IPS-11a (cell line): Measurements from ENCODE around the gene SURF2.
A peak's percentile ranks its signal among the peaks of the same experiment; 100 is the strongest.
"Not testable (repeated sequence)": the region's sequence is repeated elsewhere in the genome, so short reads cannot be mapped to it uniquely, and the experiment has no call there.

Experiments used
- H3K4me3 ChIP-seq: one replicate; pipeline ENCODE4 v1.5.1; 2013; ENCODE audit warnings: low read depth, low read length, control low read depth

Gene SURF2

GRCh38 chr9:133356391-133357091 is at the start of gene SURF2, which contains the start of gene SURF1:
SURF2 (plus strand) TSS chr9:133356550; CDS start chr9:133356593, 43 bp downstream.
SURF1 (minus strand) TSS chr9:133356487; CDS start chr9:133356453, 34 bp downstream.
- H3K4me3 ChIP-seq: peak within 1 kb of the TSS; percentile 91

GRCh38 chr9:133307301-133307700 is 49.0 kb upstream of the SURF2 start:
- H3K4me3 ChIP-seq: no peak overlapping the region

- H3K4me3 ChIP-seq: no peak overlapping the region
These were observed 46.7 kb upstream of the SURF2 start for GRCh38 chr9:133309608-133310007.

- H3K4me3 ChIP-seq: no peak overlapping the region
These were observed 40.4 kb upstream of the SURF2 start for GRCh38 chr9:133315997-133316396.

- H3K4me3 ChIP-seq: not testable (repeated sequence)
These were observed 38.8 kb upstream of the SURF2 start for GRCh38 chr9:133317551-133317950.

- H3K4me3 ChIP-seq: no peak overlapping the region
These were observed 35.9 kb upstream of the SURF2 start for GRCh38 chr9:133320421-133320881.

GRCh38 chr9:133321411-133321935 is 34.9 kb upstream of the SURF2 start:
- no peak overlapping the region for H3K4me3 ChIP-seq

- no peak overlapping the region for H3K4me3 ChIP-seq
These were observed 33.6 kb upstream of the SURF2 start for GRCh38 chr9:133322701-133323100.

GRCh38 chr9:133323211-133323610 is 33.1 kb upstream of the SURF2 start:
- no peak overlapping the region for H3K4me3 ChIP-seq

GRCh38 chr9:133323991-133324703 is 32.2 kb upstream of the SURF2 start:
- no peak overlapping the region for H3K4me3 ChIP-seq

GRCh38 chr9:133327021-133327420 is 29.3 kb upstream of the SURF2 start:
- H3K4me3 ChIP-seq: not testable (repeated sequence)

- H3K4me3 ChIP-seq: no peak overlapping the region
These were observed 28.4 kb upstream of the SURF2 start for GRCh38 chr9:133327834-133328484.

- H3K4me3 ChIP-seq: not testable (repeated sequence)
These were observed 26.8 kb upstream of the SURF2 start for GRCh38 chr9:133329306-133330156.

- no peak overlapping the region for H3K4me3 ChIP-seq
These were observed 25.1 kb upstream of the SURF2 start for GRCh38 chr9:133331221-133331620.

GRCh38 chr9:133331641-133332380 is 24.5 kb upstream of the SURF2 start:
- no peak overlapping the region for H3K4me3 ChIP-seq

- H3K4me3 ChIP-seq: no peak overlapping the region
These were observed 24.0 kb upstream of the SURF2 start for GRCh38 chr9:133332381-133332730.

- no peak overlapping the region for H3K4me3 ChIP-seq
These were observed 23.3 kb upstream of the SURF2 start for GRCh38 chr9:133333011-133333410.

- no peak overlapping the region for H3K4me3 ChIP-seq
These were observed 22.8 kb upstream of the SURF2 start for GRCh38 chr9:133333566-133333965.

GRCh38 chr9:133334161-133334560 is 22.2 kb upstream of the SURF2 start:
- no peak overlapping the region for H3K4me3 ChIP-seq

GRCh38 chr9:133334888-133335287 is 21.5 kb upstream of the SURF2 start:
- peak overlapping the region; percentile 93 for H3K4me3 ChIP-seq
